HUES6 (cell line): Measurements from ENCODE around the gene GALNT11.
A peak's percentile ranks its signal among the peaks of the same experiment; 100 is the strongest.
"Not testable (repeated sequence)": the region's sequence is repeated elsewhere in the genome, so short reads cannot be mapped to it uniquely, and the experiment has no call there.

Source experiments
- H3K27ac ChIP-seq: 2 replicates; pipeline ENCODE4 v1.7.0; 2013; ENCODE audit warnings: low read depth, mild to moderate bottlenecking, low read length, inconsistent platforms
- H3K27me3 ChIP-seq: 2 replicates; pipeline ENCODE4 v1.6.1; 2013; ENCODE audit warnings: low read length; ENCODE audit not compliant: control insufficient read depth, insufficient read depth
- H3K36me3 ChIP-seq: 2 replicates; pipeline ENCODE4 v1.6.1; 2013; ENCODE audit warnings: low read length; ENCODE audit not compliant: control insufficient read depth, insufficient read depth
- H3K4me1 ChIP-seq: 2 replicates; pipeline ENCODE4 v1.6.1; 2013; ENCODE audit warnings: low read length; ENCODE audit not compliant: control insufficient read depth, insufficient read depth
- H3K4me3 ChIP-seq: 2 replicates; pipeline ENCODE4 v1.5.1; 2013; ENCODE audit warnings: low read depth, low read length
- H3K9ac ChIP-seq: one replicate; pipeline ENCODE4 v1.6.1; 2013; ENCODE audit warnings: mild to moderate bottlenecking, low read length
- H3K9me3 ChIP-seq: 2 replicates; pipeline ENCODE4 v1.6.1; 2013; ENCODE audit warnings: low read depth, low read length; ENCODE audit not compliant: control insufficient read depth, insufficient read depth

The GALNT11 gene

DNA sequence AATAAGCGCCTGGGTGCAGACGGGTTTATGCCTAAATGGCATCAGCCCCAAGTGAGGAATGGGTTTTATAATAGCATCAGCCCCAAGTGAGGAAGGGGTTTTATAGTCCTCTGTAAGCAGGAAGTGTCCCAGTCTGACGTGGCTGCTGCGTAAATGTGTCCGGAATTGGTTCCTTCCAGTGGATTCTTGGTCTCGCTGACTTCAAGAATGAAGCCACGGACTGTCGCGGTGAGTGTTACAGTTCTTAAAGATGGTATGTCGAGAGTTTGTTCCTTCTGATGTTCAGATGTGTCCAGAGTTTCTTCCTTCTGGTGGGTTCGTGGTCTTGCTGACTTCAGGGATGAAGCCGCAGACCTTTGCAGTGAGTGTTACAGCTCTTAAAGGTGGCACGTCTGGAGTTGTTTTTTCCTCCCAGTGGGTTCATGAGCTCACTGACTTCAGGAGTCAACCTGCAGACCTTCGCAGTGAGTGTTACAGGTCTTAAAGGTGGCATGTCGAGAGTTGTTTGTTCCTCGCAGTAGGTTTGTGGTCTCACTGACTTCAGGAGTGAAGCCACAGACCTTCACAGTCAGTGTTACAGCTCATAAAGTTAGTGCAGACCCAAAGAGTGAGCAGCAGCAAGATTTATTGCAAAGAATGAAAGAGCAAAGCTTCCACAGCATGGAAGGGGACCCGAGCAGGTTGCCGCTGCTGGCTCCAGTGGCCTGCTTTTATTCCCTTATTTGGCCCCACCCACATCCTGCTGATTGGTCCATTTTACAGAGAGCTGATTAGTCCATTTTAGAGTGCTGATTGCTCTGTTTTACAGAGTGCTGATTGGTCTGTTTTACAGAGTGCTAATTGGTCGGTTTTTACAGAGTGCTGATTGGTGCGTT lies 2.3 kb downstream of the GALNT11 start:
- H3K9me3 ChIP-seq, H3K4me1 ChIP-seq, H3K9ac ChIP-seq, H3K36me3 ChIP-seq, H3K27ac ChIP-seq, H3K4me3 ChIP-seq: not testable (repeated sequence)
- 0 out of 2 replicates have a peak, but pooled peaks cover 10% of the 10 kb centered on the region for H3K27me3 ChIP-seq

DNA sequence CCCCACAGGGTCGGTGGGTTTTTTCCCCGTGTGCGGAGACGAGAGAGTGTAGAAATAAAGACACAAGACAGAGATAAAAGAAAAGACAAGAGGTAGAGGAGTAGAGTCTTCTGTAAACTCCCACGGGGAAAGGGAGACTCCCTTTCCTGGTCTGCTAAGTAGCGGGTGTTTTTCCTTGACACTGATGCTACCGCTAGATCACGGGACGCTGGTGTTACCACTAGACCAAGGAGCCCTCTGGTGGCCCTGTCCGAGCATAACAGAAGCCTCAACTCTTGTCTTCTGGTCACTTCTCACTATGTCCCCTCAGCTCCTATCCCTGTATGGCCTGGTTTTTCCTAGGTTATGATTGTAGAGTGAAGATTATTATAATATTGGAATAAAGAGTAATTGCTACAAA lies 4.6 kb downstream of the GALNT11 start:
- not testable (repeated sequence) for H3K9ac ChIP-seq, H3K4me3 ChIP-seq, H3K27ac ChIP-seq, H3K36me3 ChIP-seq, H3K9me3 ChIP-seq, H3K27me3 ChIP-seq
- peaks cover 13% of the 10 kb centered on the region for H3K4me1 ChIP-seq

DNA sequence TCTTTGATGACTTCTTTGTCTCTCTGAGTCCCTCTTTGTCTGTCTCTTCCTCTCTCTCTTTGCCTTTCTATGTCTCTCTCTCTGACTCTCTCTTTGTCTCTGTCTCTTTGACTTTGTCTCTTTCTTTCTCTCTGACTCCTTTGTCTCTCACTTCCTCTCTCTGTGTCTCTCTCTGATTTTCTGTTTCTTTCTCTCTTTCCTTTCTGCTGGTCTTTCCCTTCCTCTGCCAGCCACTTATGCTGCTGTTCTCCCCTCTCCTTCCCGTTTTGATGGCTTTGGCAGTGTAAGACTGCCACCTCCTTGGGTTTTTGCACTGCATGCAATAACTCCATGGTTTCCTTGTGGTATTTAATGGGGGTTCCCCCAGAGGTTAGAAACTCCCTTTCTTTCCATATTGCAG lies 5.2 kb downstream of the GALNT11 start:
- not testable (repeated sequence) for H3K9ac ChIP-seq, H3K36me3 ChIP-seq, H3K9me3 ChIP-seq, H3K27me3 ChIP-seq, H3K4me3 ChIP-seq, H3K27ac ChIP-seq
- peaks cover 14% of the 10 kb centered on the region for H3K4me1 ChIP-seq

DNA sequence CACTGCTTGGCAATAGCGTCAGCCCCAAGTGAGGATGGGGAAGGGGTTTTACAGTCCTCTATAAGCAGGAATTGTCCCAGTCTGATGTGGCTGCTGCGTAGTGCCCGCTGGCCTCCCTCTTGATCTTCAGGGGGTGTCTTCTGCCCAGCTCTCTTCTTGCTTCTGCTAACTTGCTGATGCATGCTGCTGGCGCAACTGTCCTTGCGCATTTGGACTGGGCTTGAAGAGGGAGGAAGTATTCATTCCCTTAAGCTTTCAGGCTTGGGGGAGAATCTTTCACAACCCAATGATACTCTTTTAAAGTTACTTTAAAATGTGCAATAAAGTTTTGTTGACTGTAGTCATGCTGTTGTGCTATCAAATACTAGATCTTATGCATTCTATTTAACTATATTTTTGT lies 10.3 kb downstream of the GALNT11 start:
- peaks cover 11% of the 10 kb centered on the region for H3K4me1 ChIP-seq
- no peak overlapping the region for H3K27ac ChIP-seq
- no peaks in the 10 kb centered on the region; the same call in 1 of the 2 replicates for H3K36me3 ChIP-seq
- peak overlapping the region; percentile 38 for H3K4me3 ChIP-seq
- H3K9me3 ChIP-seq = peaks cover 35% of the 10 kb centered on the region
- no peak overlapping the region for H3K9ac ChIP-seq
- H3K27me3 ChIP-seq = no peaks in the 10 kb centered on the region

DNA sequence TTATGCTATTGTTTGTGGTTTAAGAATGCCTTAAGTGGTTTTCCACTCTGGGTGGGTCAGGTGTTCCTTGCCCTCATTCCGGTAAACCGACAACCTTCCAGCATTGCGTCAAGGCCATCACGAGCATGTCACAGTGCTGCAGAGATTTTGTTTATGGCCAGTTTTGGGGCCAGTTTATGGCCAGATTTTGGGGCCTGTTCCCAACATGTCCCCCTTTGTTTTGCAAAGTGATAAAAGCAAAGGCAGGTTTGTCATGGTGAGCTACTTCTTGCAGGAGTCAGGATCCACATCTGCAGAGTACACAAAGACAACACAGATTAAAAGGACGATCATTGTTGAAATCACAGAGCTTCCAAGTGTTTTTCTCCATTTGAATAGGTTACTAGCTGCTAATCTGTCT lies 12.9 kb downstream of the GALNT11 start:
- peaks cover 36% of the 10 kb centered on the region for H3K9me3 ChIP-seq
- H3K4me1 ChIP-seq, H3K27me3 ChIP-seq, H3K36me3 ChIP-seq, H3K27ac ChIP-seq, H3K9ac ChIP-seq, H3K4me3 ChIP-seq: not testable (repeated sequence)

DNA sequence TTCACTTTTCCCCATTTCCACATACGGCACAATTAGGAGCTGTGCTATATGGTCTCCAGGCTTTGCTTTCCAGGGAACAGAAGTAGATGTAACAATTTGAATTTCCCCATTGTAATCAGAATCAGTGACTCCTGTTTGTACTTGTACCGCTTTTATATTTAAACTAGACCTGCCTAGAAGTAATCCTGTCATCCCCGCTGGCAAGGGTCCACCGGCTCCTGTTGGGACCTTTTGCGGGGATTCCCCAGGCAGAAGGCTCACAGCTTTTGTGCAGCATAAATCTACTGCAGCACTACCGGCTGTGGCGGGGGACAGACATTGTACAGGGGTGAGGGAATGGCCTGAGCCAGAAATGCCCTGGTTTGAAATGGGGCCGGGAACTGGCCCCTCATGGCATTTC lies 17.6 kb downstream of the GALNT11 start:
- H3K9me3 ChIP-seq = peaks cover 46% of the 10 kb centered on the region
- H3K9ac ChIP-seq, H3K4me1 ChIP-seq, H3K4me3 ChIP-seq, H3K27ac ChIP-seq, H3K27me3 ChIP-seq, H3K36me3 ChIP-seq: not testable (repeated sequence)

DNA sequence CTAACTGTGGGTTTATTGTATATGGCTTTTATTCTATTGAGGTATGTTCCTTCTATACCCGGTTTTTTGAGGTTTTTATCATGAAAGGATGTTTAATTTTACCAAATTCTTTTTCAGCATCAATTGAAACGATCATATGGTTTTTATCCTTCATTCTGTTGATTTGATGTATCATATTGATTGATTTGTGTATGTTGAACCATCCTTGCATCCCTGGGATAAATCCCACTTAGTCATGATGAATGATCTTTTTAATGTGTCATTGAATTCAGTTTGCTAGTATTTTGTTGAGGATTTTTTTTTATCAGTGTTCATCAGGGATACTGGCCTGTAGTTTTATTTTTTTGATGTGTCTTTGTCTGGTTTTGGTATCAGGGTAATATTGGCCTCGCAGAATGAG lies 19.4 kb downstream of the GALNT11 start:
- not testable (repeated sequence) for H3K27me3 ChIP-seq, H3K4me1 ChIP-seq, H3K27ac ChIP-seq, H3K9ac ChIP-seq, H3K36me3 ChIP-seq, H3K4me3 ChIP-seq
- H3K9me3 ChIP-seq = peaks cover 31% of the 10 kb centered on the region

DNA sequence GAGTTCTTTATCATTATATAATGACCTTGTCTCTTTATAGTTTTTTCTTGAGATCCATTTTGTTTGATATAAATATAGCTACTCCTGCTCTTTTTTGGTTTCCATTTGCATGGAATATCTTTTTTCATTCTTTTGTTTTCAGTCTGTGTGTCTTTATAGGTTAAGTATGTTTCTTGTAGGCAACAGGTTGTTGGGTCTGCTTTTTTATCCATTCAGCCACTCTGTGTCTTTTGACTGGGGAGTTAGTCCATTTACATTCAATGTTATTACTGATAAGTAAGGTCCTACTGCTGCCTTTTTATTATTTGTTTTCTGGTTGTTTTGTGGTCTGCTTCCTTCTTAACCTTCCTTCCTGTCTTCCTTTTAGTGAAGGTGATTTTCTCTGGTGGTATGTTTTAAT lies 21.1 kb downstream of the GALNT11 start:
- peaks cover 8% of the 10 kb centered on the region for H3K4me1 ChIP-seq
- no peaks in the 10 kb centered on the region for H3K27me3 ChIP-seq
- no peak overlapping the region for H3K9ac ChIP-seq
- no peak overlapping the region for H3K27ac ChIP-seq
- no peak overlapping the region for H3K4me3 ChIP-seq
- H3K36me3 ChIP-seq = no peaks in the 10 kb centered on the region
- H3K9me3 ChIP-seq = peaks cover 22% of the 10 kb centered on the region

DNA sequence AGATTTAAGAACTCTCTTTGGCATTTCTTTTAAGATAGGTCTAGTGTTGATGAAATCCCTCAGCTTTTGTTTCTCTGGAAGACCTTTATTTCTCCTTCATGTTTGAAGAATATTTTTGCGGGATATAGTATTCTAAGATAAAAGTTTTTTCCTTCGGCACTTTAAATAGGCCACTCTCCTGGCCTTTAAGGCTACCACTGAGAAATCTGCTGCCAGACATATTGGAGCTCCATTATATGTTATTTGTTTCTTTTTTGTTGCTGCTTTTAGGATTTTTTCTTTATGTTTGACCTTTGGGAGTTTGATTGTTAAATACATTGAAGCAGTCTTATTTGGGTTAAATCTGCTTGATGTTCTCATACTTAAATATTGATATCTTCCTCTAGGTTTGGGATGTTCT lies 22.6 kb downstream of the GALNT11 start:
- Histone ChIP-seq H3K9me3 (peaks cover 22% of the 10 kb centered on the region), H3K36me3 (no peaks in the 10 kb centered on the region)

DNA sequence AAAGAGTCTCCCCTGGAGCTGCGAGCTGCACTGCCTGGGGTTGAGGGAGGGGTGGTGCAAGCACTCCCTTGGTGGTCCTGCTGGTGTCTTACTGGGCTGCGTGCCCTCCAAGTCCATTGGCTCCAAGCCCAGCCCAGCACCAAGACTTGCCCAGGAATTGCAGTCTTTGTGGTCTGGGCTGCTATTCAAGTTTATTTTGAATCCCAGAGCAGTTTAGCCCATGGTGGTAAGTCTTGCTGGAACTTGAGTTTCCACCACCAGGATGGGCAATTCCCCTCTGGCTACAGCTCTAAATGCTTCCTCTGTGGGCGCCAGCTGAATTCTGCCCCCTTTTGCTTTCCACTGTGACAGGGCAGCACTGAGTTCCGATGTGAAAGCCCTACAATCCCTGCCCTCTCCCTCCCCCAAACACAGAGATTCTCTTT lies 25.1 kb downstream of the GALNT11 start:
- Histone ChIP-seq H3K27me3 (no peaks in the 10 kb centered on the region), H3K27ac (no peak overlapping the region), H3K9me3 (peaks cover 5% of the 10 kb centered on the region; the same call in 1 of the 2 replicates), H3K9ac (no peak overlapping the region), H3K4me3 (no peak overlapping the region), H3K4me1 (peaks cover 18% of the 10 kb centered on the region), H3K36me3 (no peaks in the 10 kb centered on the region)

More for the DNA sequence above, 22.6 kb downstream of the GALNT11 start:
- H3K4me3 ChIP-seq = no peak overlapping the region
- H3K27me3 ChIP-seq = no peaks in the 10 kb centered on the region
- no peak overlapping the region for H3K9ac ChIP-seq
- H3K27ac ChIP-seq = no peak overlapping the region
- peaks cover 13% of the 10 kb centered on the region for H3K4me1 ChIP-seq

DNA sequence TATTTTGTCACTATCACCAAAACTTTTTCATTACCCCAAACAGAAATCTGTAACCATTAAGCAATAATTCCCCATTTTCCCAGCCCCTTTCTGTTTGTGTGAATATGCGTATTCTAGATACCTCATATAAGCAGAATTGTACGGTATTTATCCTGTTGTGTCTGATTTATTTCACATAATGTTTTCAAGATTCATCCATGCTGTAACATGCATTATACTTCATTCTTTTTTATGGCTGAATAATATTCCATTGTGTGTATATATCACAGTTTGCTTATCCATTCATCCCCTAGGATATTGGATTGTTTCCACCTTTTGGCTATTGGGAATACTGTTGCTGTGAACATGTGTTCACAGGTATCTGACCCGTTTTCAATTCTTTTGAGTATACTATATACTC lies 26.5 kb downstream of the GALNT11 start:
- Histone ChIP-seq H3K27me3 (no peaks in the 10 kb centered on the region), H3K4me1 (peaks cover 23% of the 10 kb centered on the region), H3K27ac (no peak overlapping the region), H3K36me3 (no peaks in the 10 kb centered on the region), H3K9me3 (0 out of 2 replicates have a peak, but pooled peaks cover 2% of the 10 kb centered on the region), H3K4me3 (no peak overlapping the region), H3K9ac (no peak overlapping the region)
